ENCODE results near the gene LRP5.

- TF ChIP-seq CTCF (IDR thresholded peaks at IDR 0.05) (no peak), FOXJ3 (CRISPR knock-in tag; IDR thresholded peaks at IDR 0.05; ENCODE audit: borderline replicate concordance) (no peak), MLX (CRISPR knock-in tag; IDR thresholded peaks at IDR 0.05) (no peak), ZNF232 (CRISPR knock-in tag; IDR thresholded peaks at IDR 0.05) (no peak), RELA (CRISPR knock-in tag; IDR thresholded peaks at IDR 0.05; ENCODE audit: borderline replicate concordance) (no peak), E2F4 (CRISPR knock-in tag; IDR thresholded peaks at IDR 0.05; ENCODE audit: borderline replicate concordance, low read depth) (no peak), ZBTB21 (CRISPR knock-in tag; IDR thresholded peaks at IDR 0.05; ENCODE audit: borderline replicate concordance) (no peak), USF2 (CRISPR knock-in tag; IDR thresholded peaks at IDR 0.05) (no peak), PRRX2 (CRISPR knock-in tag; IDR thresholded peaks at IDR 0.05) (no peak), ZNF317 (CRISPR knock-in tag; IDR thresholded peaks at IDR 0.05; ENCODE audit: borderline replicate concordance, low read depth) (no peak), MXD4 (CRISPR knock-in tag; IDR thresholded peaks at IDR 0.05; ENCODE audit: borderline replicate concordance) (no peak), CREM (CRISPR knock-in tag; IDR thresholded peaks at IDR 0.05) (no peak), NR2C2 (CRISPR knock-in tag; IDR thresholded peaks at IDR 0.05) (no peak), SMAD3 (CRISPR knock-in tag; IDR thresholded peaks at IDR 0.05; ENCODE audit: borderline replicate concordance) (no peak)
Observed at GRCh38 chr11:68390315-68390714, 77.9 kb downstream of the LRP5 start.

Data from WTC11 (cell line).